ENCODE data around the gene GRID1.

GRID1 gene

GRCh38 chr10:85642421-85643170, 724.0 kb downstream of the GRID1 start:
- Mint-ChIP-seq H3K36me3 (ENCODE audit: low read depth) (no peaks in the 10 kb centered on the region), H3K27me3 (ENCODE audit: low read depth) (peaks cover 2% of the 10 kb centered on the region), H3K4me1 (ENCODE audit: low read depth) (no peaks in the 10 kb centered on the region), H3K9me3 (no peaks in the 10 kb centered on the region), H3K27ac (no peak overlapping the region), H3K4me3 (no peak overlapping the region)

GRCh38 chr10:85642082-85642420, 724.5 kb downstream of the GRID1 start:
- peaks cover 3% of the 10 kb centered on the region for H3K27me3 Mint-ChIP-seq (ENCODE audit: low read depth)
- no peaks in the 10 kb centered on the region for H3K9me3 Mint-ChIP-seq
- H3K4me1 Mint-ChIP-seq (ENCODE audit: low read depth): no peaks in the 10 kb centered on the region
- H3K36me3 Mint-ChIP-seq (ENCODE audit: low read depth): no peaks in the 10 kb centered on the region
- H3K4me3 Mint-ChIP-seq: no peak overlapping the region
- no peak overlapping the region for H3K27ac Mint-ChIP-seq

GRCh38 chr10:85641479-85642009, 725.1 kb downstream of the GRID1 start:
- Mint-ChIP-seq H3K9me3 (no peaks in the 10 kb centered on the region), H3K27me3 (ENCODE audit: low read depth) (peaks cover 3% of the 10 kb centered on the region), H3K4me3 (no peak overlapping the region), H3K27ac (no peak overlapping the region), H3K4me1 (ENCODE audit: low read depth) (no peaks in the 10 kb centered on the region), H3K36me3 (ENCODE audit: low read depth) (no peaks in the 10 kb centered on the region)

- Mint-ChIP-seq H3K9me3 (no peaks in the 10 kb centered on the region), H3K27ac (no peak overlapping the region), H3K4me1 (ENCODE audit: low read depth) (no peaks in the 10 kb centered on the region), H3K4me3 (no peak overlapping the region), H3K27me3 (ENCODE audit: low read depth) (peaks cover 7% of the 10 kb centered on the region), H3K36me3 (ENCODE audit: low read depth) (no peaks in the 10 kb centered on the region)
Observed at GRCh38 chr10:85638797-85639196, 727.8 kb downstream of the GRID1 start.

- Mint-ChIP-seq H3K4me1 (ENCODE audit: low read depth) (no peaks in the 10 kb centered on the region), H3K27ac (no peak overlapping the region), H3K27me3 (ENCODE audit: low read depth) (peaks cover 7% of the 10 kb centered on the region), H3K36me3 (ENCODE audit: low read depth) (no peaks in the 10 kb centered on the region), H3K9me3 (no peaks in the 10 kb centered on the region), H3K4me3 (no peak overlapping the region)
Observed at GRCh38 chr10:85635650-85636049, 730.9 kb downstream of the GRID1 start.

GRCh38 chr10:85624511-85624910, 742.1 kb downstream of the GRID1 start:
- H3K4me1 Mint-ChIP-seq (ENCODE audit: low read depth): no peaks in the 10 kb centered on the region
- no peaks in the 10 kb centered on the region for H3K36me3 Mint-ChIP-seq (ENCODE audit: low read depth)
- no peak overlapping the region for H3K4me3 Mint-ChIP-seq
- H3K9me3 Mint-ChIP-seq: no peaks in the 10 kb centered on the region
- H3K27me3 Mint-ChIP-seq (ENCODE audit: low read depth): peaks cover 3% of the 10 kb centered on the region
- no peak overlapping the region for H3K27ac Mint-ChIP-seq

GRCh38 chr10:85623758-85624157, 742.8 kb downstream of the GRID1 start:
- H3K4me1 Mint-ChIP-seq (ENCODE audit: low read depth): no peaks in the 10 kb centered on the region
- no peak overlapping the region for H3K27ac Mint-ChIP-seq
- no peak overlapping the region for H3K4me3 Mint-ChIP-seq
- no peaks in the 10 kb centered on the region for H3K36me3 Mint-ChIP-seq (ENCODE audit: low read depth)
- no peaks in the 10 kb centered on the region for H3K9me3 Mint-ChIP-seq
- H3K27me3 Mint-ChIP-seq (ENCODE audit: low read depth): peaks cover 3% of the 10 kb centered on the region

- H3K4me1 Mint-ChIP-seq (ENCODE audit: low read depth): no peaks in the 10 kb centered on the region
- H3K4me3 Mint-ChIP-seq: no peak overlapping the region
- peaks cover 3% of the 10 kb centered on the region for H3K27me3 Mint-ChIP-seq (ENCODE audit: low read depth)
- H3K9me3 Mint-ChIP-seq: no peaks in the 10 kb centered on the region
- no peaks in the 10 kb centered on the region for H3K36me3 Mint-ChIP-seq (ENCODE audit: low read depth)
- H3K27ac Mint-ChIP-seq: no peak overlapping the region
Observed at GRCh38 chr10:85623342-85623741, 743.3 kb downstream of the GRID1 start.

- Mint-ChIP-seq H3K4me3 (no peak overlapping the region), H3K27ac (no peak overlapping the region), H3K4me1 (ENCODE audit: low read depth) (no peaks in the 10 kb centered on the region)
Observed at GRCh38 chr10:85622425-85622824, 744.2 kb downstream of the GRID1 start.

GRCh38 chr10:85621562-85621961, 745.0 kb downstream of the GRID1 start:
- H3K27me3 Mint-ChIP-seq (ENCODE audit: low read depth): peaks cover 4% of the 10 kb centered on the region
- no peak overlapping the region for H3K4me3 Mint-ChIP-seq
- H3K36me3 Mint-ChIP-seq (ENCODE audit: low read depth): no peaks in the 10 kb centered on the region
- H3K4me1 Mint-ChIP-seq (ENCODE audit: low read depth): no peaks in the 10 kb centered on the region
- no peaks in the 10 kb centered on the region for H3K9me3 Mint-ChIP-seq
- H3K27ac Mint-ChIP-seq: no peak overlapping the region

More at GRCh38 chr10:85622425-85622824, 744.2 kb downstream of the GRID1 start:
- Mint-ChIP-seq H3K36me3 (ENCODE audit: low read depth) (no peaks in the 10 kb centered on the region), H3K9me3 (no peaks in the 10 kb centered on the region), H3K27me3 (ENCODE audit: low read depth) (peaks cover 3% of the 10 kb centered on the region)

GRCh38 chr10:85620807-85621206, 745.8 kb downstream of the GRID1 start:
- no peaks in the 10 kb centered on the region for H3K36me3 Mint-ChIP-seq (ENCODE audit: low read depth)
- H3K9me3 Mint-ChIP-seq: no peaks in the 10 kb centered on the region
- no peak overlapping the region for H3K27ac Mint-ChIP-seq
- H3K4me1 Mint-ChIP-seq (ENCODE audit: low read depth): no peaks in the 10 kb centered on the region
- no peak overlapping the region for H3K4me3 Mint-ChIP-seq
- H3K27me3 Mint-ChIP-seq (ENCODE audit: low read depth): peaks cover 9% of the 10 kb centered on the region

- Mint-ChIP-seq H3K36me3 (ENCODE audit: low read depth) (no peaks in the 10 kb centered on the region), H3K27ac (no peak overlapping the region), H3K4me1 (ENCODE audit: low read depth) (no peaks in the 10 kb centered on the region), H3K4me3 (no peak overlapping the region), H3K9me3 (no peaks in the 10 kb centered on the region), H3K27me3 (ENCODE audit: low read depth) (peaks cover 9% of the 10 kb centered on the region)
Observed at GRCh38 chr10:85619832-85620231, 746.8 kb downstream of the GRID1 start.

- Mint-ChIP-seq H3K4me1 (ENCODE audit: low read depth) (peaks cover 9% of the 10 kb centered on the region), H3K27ac (no peak overlapping the region), H3K9me3 (no peaks in the 10 kb centered on the region), H3K27me3 (ENCODE audit: low read depth) (peaks cover 15% of the 10 kb centered on the region), H3K36me3 (ENCODE audit: low read depth) (no peaks in the 10 kb centered on the region), H3K4me3 (no peak overlapping the region)
Observed at GRCh38 chr10:85618841-85619240, 747.8 kb downstream of the GRID1 start.

- peaks cover 18% of the 10 kb centered on the region for H3K27me3 Mint-ChIP-seq (ENCODE audit: low read depth)
Observed at GRCh38 chr10:85617751-85618546, 748.6 kb downstream of the GRID1 start.

GRCh38 chr10:85615556-85615955, 751.0 kb downstream of the GRID1 start:
- H3K4me1 Mint-ChIP-seq (ENCODE audit: low read depth): peaks cover 26% of the 10 kb centered on the region
- no peak overlapping the region for H3K27ac Mint-ChIP-seq
- H3K4me3 Mint-ChIP-seq: no peak overlapping the region
- no peaks in the 10 kb centered on the region for H3K36me3 Mint-ChIP-seq (ENCODE audit: low read depth)
- H3K27me3 Mint-ChIP-seq (ENCODE audit: low read depth): peaks cover 24% of the 10 kb centered on the region
- H3K9me3 Mint-ChIP-seq: no peaks in the 10 kb centered on the region

More at GRCh38 chr10:85617751-85618546, 748.6 kb downstream of the GRID1 start:
- Mint-ChIP-seq H3K9me3 (no peaks in the 10 kb centered on the region), H3K4me3 (no peak overlapping the region), H3K27ac (no peak overlapping the region), H3K4me1 (ENCODE audit: low read depth) (peaks cover 14% of the 10 kb centered on the region), H3K36me3 (ENCODE audit: low read depth) (no peaks in the 10 kb centered on the region)
